ENCODE data around the gene FAHD1. TPM values are rescaled to one million over a fixed set of nuclear protein-coding genes. Genes with fewer than 3 reads are reported as not detected.
"Not testable (repeated sequence)": the region's sequence is repeated elsewhere in the genome, so short reads cannot be mapped to it uniquely, and the experiment has no call there.

The FAHD1 gene
- total RNA-seq, 2 donors from 2014 or later = 21.1 to 21.2 TPM

DNA sequence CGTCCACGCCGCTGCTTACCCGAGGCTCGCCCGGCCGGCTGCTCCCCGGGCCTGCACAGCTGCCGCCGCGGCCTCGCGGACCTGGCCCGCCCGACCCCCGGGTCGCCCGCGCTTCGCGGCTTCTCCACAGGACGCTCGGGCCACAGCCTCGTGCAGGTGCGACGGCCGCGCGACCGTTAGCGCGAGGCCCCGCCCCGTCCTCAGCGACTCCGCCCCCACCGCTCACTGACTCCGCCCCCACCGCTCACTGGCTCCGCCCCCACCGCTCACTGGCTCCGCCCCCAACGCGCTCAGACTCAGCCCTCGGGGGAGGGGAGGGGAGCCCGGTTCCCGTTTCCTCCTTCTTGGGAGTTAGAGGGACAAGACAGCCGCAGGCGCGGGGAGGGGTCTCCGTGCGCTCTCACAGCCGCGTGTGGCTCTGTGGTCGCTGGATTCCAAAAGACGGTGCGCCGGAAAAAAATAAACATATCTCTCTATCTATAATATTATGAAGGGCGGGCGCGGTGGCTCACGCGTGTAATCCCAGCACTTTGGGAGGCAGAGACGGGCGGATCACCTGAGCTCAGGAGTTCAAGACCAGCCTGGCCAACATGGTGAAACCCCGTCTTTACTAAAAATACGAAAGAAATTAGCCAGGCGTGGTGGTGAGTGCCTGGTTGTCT, 45.1 kb downstream of the FAHD1 start, which contains the start of gene MEIOB:
Gene MEIOB (minus strand): TSS at position 191 of the 662 bp plus-strand sequence. CDS start 3,989 bp downstream, outside the sequence.
- intact Hi-C loops (cut with DNase I) = no loop called here
- peak; percentile 34 for DNase-seq
- peak; percentile 73 to 77 for ATAC-seq

- ATAC-seq (no peak), DNase-seq (no peak)
- intact Hi-C loops (cut with DNase I) = no loop called here
Observed at GRCh38 chr16:1874854-1875253, 47.8 kb downstream of the FAHD1 start.

DNA sequence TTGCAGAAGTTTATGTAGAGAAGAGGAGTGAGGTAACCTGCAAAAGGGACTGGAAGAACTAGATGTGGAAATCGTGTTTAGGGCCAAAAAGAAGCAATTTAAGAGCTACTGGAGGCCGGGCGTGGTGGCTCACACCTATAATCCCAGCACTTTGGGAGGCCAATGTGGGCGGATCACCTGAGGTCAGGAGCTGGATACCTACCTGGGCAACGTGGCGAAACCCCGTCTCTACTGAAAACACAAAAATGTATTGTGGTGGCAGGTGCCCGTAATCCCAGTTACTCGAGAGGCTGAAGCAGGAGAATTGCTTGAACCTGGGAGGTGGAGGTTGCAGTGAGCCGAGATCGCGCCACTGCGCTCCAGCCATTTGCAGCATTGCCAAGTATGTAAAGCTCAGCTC, 49.1 kb downstream of the FAHD1 start:
- intact Hi-C loops (cut with DNase I) = not testable (repeated sequence)

GRCh38 chr16:1876468-1876867, 49.5 kb downstream of the FAHD1 start:
- no peak for ATAC-seq
- no peak for DNase-seq
- intact Hi-C loops (cut with DNase I) = no loop called here

More for the DNA sequence above, 49.1 kb downstream of the FAHD1 start:
- ATAC-seq, DNase-seq: not testable (repeated sequence)

- DNase-seq (no peak), ATAC-seq (no peak)
- intact Hi-C loops (cut with DNase I) = no loop called here
Observed at GRCh38 chr16:1877089-1877488, 50.1 kb downstream of the FAHD1 start.

- intact Hi-C loops (cut with DNase I) = no loop called here
- no peak for ATAC-seq
- no peak for DNase-seq
Observed at GRCh38 chr16:1877804-1878203, 50.8 kb downstream of the FAHD1 start.

DNA sequence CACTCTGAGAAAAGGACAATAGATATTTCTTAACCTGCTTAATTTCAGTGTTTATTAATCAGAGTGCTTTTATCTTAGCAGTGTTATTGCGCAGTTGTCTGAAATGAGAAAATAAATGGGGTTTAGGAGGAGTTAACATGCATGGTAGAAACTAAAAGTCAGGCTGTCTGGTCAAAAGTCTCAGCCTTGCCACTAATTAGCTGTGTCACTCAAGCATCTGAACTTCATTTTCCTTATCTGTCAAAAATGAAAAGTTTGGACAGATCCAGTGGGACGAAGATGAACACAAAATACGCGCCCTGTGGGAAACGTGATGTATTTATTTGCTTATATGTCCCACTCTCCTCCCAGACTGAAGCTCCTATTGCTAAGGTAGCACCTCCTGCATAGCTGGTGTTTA, 51.2 kb downstream of the FAHD1 start:
- DNase-seq (no peak), ATAC-seq (no peak)
- intact Hi-C loops (cut with DNase I) = no loop called here

Other genes with a start within 250 kb of the FAHD1 start
- gene IFT140, start 215.1 kb upstream of the FAHD1 start, total RNA-seq = 1 to 10 TPM; 6.9 to 8.6 TPM
- gene CRAMP1, start 214.8 kb upstream of the FAHD1 start, total RNA-seq = 10 to 100 TPM; 10.2 to 12.1 TPM
- gene JPT2, start 148.9 kb upstream of the FAHD1 start, total RNA-seq = 10 to 100 TPM; 29.1 to 35.3 TPM
- 10 to 100 TPM; 60.9 to 70.4 TPM for gene MAPK8IP3, start 121.0 kb upstream of the FAHD1 start, total RNA-seq
- gene NME3, start 55.7 kb upstream of the FAHD1 start, total RNA-seq = 10 to 100 TPM; 35.7 to 43.4 TPM
- 10 to 100 TPM in 1 of 2 donors, 1 to 10 TPM in 1; 6.9 to 11.9 TPM for gene EME2, start 54.4 kb upstream of the FAHD1 start, total RNA-seq
- 10 to 100 TPM; 57.0 to 69.2 TPM for gene MRPS34, start 54.1 kb upstream of the FAHD1 start, total RNA-seq
- gene SPSB3, start 44.6 kb upstream of the FAHD1 start, total RNA-seq = 10 to 100 TPM; 25.9 to 27.7 TPM
- gene NUBP2, start 44.2 kb upstream of the FAHD1 start, total RNA-seq = 10 to 100 TPM; 32.5 to 33.6 TPM
- gene IGFALS, start 33.5 kb upstream of the FAHD1 start, total RNA-seq = not detected
- 100 to 1,000 TPM; 113 to 123 TPM for gene HAGH, start 381 bp upstream of the FAHD1 start, total RNA-seq
- under 1 TPM; 0.18 to 0.21 TPM for gene MEIOB, start 45.0 kb downstream of the FAHD1 start, total RNA-seq
- not detected for gene HS3ST6, start 91.2 kb downstream of the FAHD1 start, total RNA-seq
- gene MSRB1, start 116.0 kb downstream of the FAHD1 start, total RNA-seq = 10 to 100 TPM; 23.6 to 30.8 TPM
- gene RPL3L, start 127.5 kb downstream of the FAHD1 start, total RNA-seq = 10 to 100 TPM; 33.4 to 78.2 TPM
- gene NDUFB10, start 132.3 kb downstream of the FAHD1 start, total RNA-seq = 100 to 1,000 TPM; 411 to 435 TPM
- gene RPS2, start 137.6 kb downstream of the FAHD1 start, total RNA-seq = 1,000 to 10,000 TPM; 1,152 to 1,209 TPM
- gene RNF151, start 139.7 kb downstream of the FAHD1 start, total RNA-seq = not detected
- gene TBL3, start 144.8 kb downstream of the FAHD1 start, total RNA-seq = 10 to 100 TPM; 19.4 to 21.5 TPM
- gene NOXO1, start 154.3 kb downstream of the FAHD1 start, total RNA-seq = not detected
- 10 to 100 TPM; 18.1 to 20.6 TPM for gene GFER, start 157.0 kb downstream of the FAHD1 start, total RNA-seq
- gene SYNGR3, start 162.8 kb downstream of the FAHD1 start, total RNA-seq = 1 to 10 TPM in 1 of 2 donors, under 1 TPM in 1; 0.74 to 1.9 TPM
- gene ZNF598, start 182.6 kb downstream of the FAHD1 start, total RNA-seq = 10 to 100 TPM; 14.7 to 22.9 TPM
- under 1 TPM in 1 of 2 donors, not detected in 1; 0.84 TPM for gene NPW, start 192.6 kb downstream of the FAHD1 start, total RNA-seq
- 100 to 1,000 TPM; 164 to 242 TPM for gene NHERF2, start 199.7 kb downstream of the FAHD1 start, total RNA-seq
- gene NTHL1, start 220.6 kb downstream of the FAHD1 start, total RNA-seq = 10 to 100 TPM in 1 of 2 donors, 1 to 10 TPM in 1; 5.7 to 16.6 TPM
- 10 to 100 TPM; 54.3 to 73.4 TPM for gene TSC2, start 220.8 kb downstream of the FAHD1 start, total RNA-seq